NT2/D1 (cell line): ENCODE data around the gene PIWIL4.

Experiments
- SUZ12 ChIP-seq: IDR thresholded peaks from 2 replicates; pipeline ENCODE4 v1.6.1; 2011; ENCODE audit not compliant: insufficient read length, insufficient read depth; ENCODE audit errors: extremely low read depth
- YY1 ChIP-seq: IDR thresholded peaks from 2 replicates; pipeline ENCODE4 v1.6.1; 2011; ENCODE audit not compliant: insufficient read length, insufficient read depth
- ZNF274 ChIP-seq: IDR thresholded peaks from 2 replicates; pipeline ENCODE4 v1.6.1; 2011; ENCODE audit warnings: mild to moderate bottlenecking, low read depth, low read length

- TF ChIP-seq YY1: no peak
- no peak for TF ChIP-seq SUZ12
- no peak for TF ChIP-seq ZNF274
Measured at GRCh38 chr11:94546886-94547285, 20.3 kb upstream of the PIWIL4 start.
